Loucy (cell line): ENCODE measurements around the gene KCNH4.
"Not testable (repeated sequence)": the region's sequence is repeated elsewhere in the genome, so short reads cannot be mapped to it uniquely, and the experiment has no call there.

Source experiments
- H2AFZ ChIP-seq: fragments of 200-600 bp; sonication (generic); 2 replicates; pipeline ENCODE4 v1.6.0; 2016; ENCODE audit warnings: antibody characterized with exemption, mild to moderate bottlenecking, low read length, moderate library complexity
- H3F3A ChIP-seq: fragments of 200-600 bp; 2 replicates; pipeline ENCODE4 v1.6.0; 2016; ENCODE audit warnings: antibody characterized with exemption, low read depth, mild to moderate bottlenecking
- H3K27me3 ChIP-seq: fragments of 200-600 bp; sonication (generic); 2 replicates; pipeline ENCODE4 v1.6.1; 2014; ENCODE audit warnings: low read length, mild to moderate bottlenecking; ENCODE audit not compliant: insufficient read depth, poor library complexity, severe bottlenecking
- H3K36me3 ChIP-seq: fragments of 200-600 bp; sonication (generic); 2 replicates; pipeline ENCODE4 v1.6.1; 2016; ENCODE audit warnings: low read length; ENCODE audit not compliant: insufficient read depth
- H3K4me1 ChIP-seq: fragments of 200-600 bp; sonication (generic); 2 replicates; pipeline ENCODE4 v1.5.1; 2014; ENCODE audit warnings: low read length, mild to moderate bottlenecking; ENCODE audit not compliant: insufficient read depth, poor library complexity, severe bottlenecking
- H3K4me2 ChIP-seq: fragments of 200-600 bp; sonication (generic); 2 replicates; pipeline ENCODE4 v1.6.0; 2014; ENCODE audit warnings: antibody characterized with exemption, low read length, low read depth, mild to moderate bottlenecking; ENCODE audit not compliant: poor library complexity, severe bottlenecking
- H3K4me3 ChIP-seq: fragments of 200-600 bp; sonication (generic); 2 replicates; pipeline ENCODE4 v1.5.1; 2014; ENCODE audit warnings: low read length, mild to moderate bottlenecking, mixed read lengths; ENCODE audit not compliant: poor library complexity, severe bottlenecking
- H3K79me2 ChIP-seq: fragments of 200-600 bp; sonication (generic); 2 replicates; pipeline ENCODE4 v1.6.1; 2014; ENCODE audit warnings: low read length; ENCODE audit not compliant: insufficient read depth
- H3K9ac ChIP-seq: fragments of 200-600 bp; sonication (generic); 2 replicates; pipeline ENCODE4 v1.6.0; 2014; ENCODE audit warnings: mild to moderate bottlenecking, low read depth, low read length, moderate library complexity; ENCODE audit not compliant: poor library complexity, severe bottlenecking
- H3K9me2 ChIP-seq: fragments of 200-600 bp; sonication (generic); replicated peaks from 2 replicates; pipeline ENCODE4 v1.6.1; 2016; ENCODE audit warnings: low read depth, low read length, mixed read lengths
- H3K9me3 ChIP-seq: fragments of 200-600 bp; sonication (generic); 2 replicates; pipeline ENCODE4 v1.6.1; 2014; ENCODE audit warnings: mild to moderate bottlenecking, antibody characterized with exemption, low read length, low read depth; ENCODE audit not compliant: insufficient read depth
- H4K20me1 ChIP-seq: fragments of 200-600 bp; sonication (generic); 2 replicates; pipeline ENCODE4 v1.6.0; 2014; ENCODE audit warnings: antibody characterized with exemption, low read length, mild to moderate bottlenecking; ENCODE audit not compliant: insufficient read depth, poor library complexity, severe bottlenecking
- EZH2phosphoT487 ChIP-seq: fragments of 200-600 bp; IDR thresholded peaks from 2 replicates; pipeline ENCODE4 v1.6.1; 2018; ENCODE audit warnings: antibody characterized with exemption, mild to moderate bottlenecking, moderate library complexity, borderline replicate concordance
- TF ChIP-seq, protein P1 (sequence below): fragments of 200-600 bp; sonication (generic); conservative IDR thresholded peaks from 2 replicates; pipeline ENCODE4 v1.5.1; 2014; ENCODE audit warnings: mild to moderate bottlenecking, antibody characterized with exemption, low read length

KCNH4 gene

DNA sequence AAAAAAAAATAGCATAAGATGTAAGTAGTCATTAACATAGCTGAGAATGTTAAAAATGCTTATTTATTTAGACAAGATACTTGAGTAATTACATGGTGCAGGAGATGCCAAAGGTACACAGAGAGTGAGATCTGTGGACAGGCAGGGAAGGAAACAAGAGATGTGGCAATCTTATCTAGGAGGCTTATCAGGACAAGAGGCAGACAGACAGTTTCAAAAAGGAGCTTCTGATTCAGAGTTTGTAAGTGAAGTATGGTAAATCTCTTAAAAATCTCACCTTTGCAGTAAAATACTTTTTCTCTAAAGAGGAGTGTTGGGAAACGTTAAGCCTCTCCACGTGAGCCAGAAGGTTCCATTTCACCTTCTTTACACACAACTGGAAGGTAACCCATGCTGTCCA lies 33.2 kb upstream of the KCNH4 start:
- no peaks in the 10 kb centered on the region for H4K20me1 ChIP-seq
- no peak overlapping the region for H3K9ac ChIP-seq
- no peaks in the 10 kb centered on the region for H3F3A ChIP-seq

DNA sequence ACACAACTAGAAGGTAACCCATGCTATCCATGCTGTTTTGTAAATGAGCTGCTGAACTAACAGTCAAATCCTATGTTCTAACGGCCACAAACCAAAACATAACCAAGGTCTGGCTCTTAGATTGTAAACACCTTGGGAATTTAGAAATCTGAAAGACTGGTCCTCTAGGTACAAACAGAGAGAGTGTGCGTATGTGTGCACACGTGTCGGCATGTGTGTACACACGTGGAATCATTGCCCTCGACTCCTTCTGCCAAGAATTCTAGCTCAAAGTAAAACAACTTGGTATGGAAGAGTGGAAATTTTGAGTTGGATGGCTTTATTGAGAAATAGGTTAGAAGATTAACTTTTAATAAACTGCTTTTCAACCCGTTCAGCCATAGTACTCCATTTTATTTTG lies 31.4 kb upstream of the KCNH4 start:
- Histone ChIP-seq H3K36me3 (peaks cover 90% of the 10 kb centered on the region), H3K4me3 (no peak overlapping the region), H2AFZ (no peak overlapping the region), H3K4me1 (no peaks in the 10 kb centered on the region), H3K9ac (no peak overlapping the region), H4K20me1 (no peaks in the 10 kb centered on the region), H3K4me2 (no peak overlapping the region), H3K27me3 (no peaks in the 10 kb centered on the region), H3F3A (no peaks in the 10 kb centered on the region), H3K9me2 (no peaks in the 10 kb centered on the region), H3K79me2 (no peaks in the 10 kb centered on the region), H3K9me3 (no peaks in the 10 kb centered on the region)
- no peak for TF ChIP-seq EZH2phosphoT487

More for the DNA sequence above, 33.2 kb upstream of the KCNH4 start:
- Histone ChIP-seq H3K4me1 (no peaks in the 10 kb centered on the region), H3K27me3 (no peaks in the 10 kb centered on the region), H3K9me3 (no peaks in the 10 kb centered on the region), H3K36me3 (peaks cover 86% of the 10 kb centered on the region), H3K9me2 (no peaks in the 10 kb centered on the region), H2AFZ (no peak overlapping the region), H3K4me3 (no peak overlapping the region), H3K79me2 (no peaks in the 10 kb centered on the region), H3K4me2 (no peak overlapping the region)
- no peak for TF ChIP-seq EZH2phosphoT487
- TF ChIP-seq, protein P1, sequence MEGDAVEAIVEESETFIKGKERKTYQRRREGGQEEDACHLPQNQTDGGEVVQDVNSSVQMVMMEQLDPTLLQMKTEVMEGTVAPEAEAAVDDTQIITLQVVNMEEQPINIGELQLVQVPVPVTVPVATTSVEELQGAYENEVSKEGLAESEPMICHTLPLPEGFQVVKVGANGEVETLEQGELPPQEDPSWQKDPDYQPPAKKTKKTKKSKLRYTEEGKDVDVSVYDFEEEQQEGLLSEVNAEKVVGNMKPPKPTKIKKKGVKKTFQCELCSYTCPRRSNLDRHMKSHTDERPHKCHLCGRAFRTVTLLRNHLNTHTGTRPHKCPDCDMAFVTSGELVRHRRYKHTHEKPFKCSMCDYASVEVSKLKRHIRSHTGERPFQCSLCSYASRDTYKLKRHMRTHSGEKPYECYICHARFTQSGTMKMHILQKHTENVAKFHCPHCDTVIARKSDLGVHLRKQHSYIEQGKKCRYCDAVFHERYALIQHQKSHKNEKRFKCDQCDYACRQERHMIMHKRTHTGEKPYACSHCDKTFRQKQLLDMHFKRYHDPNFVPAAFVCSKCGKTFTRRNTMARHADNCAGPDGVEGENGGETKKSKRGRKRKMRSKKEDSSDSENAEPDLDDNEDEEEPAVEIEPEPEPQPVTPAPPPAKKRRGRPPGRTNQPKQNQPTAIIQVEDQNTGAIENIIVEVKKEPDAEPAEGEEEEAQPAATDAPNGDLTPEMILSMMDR: no peak

DNA sequence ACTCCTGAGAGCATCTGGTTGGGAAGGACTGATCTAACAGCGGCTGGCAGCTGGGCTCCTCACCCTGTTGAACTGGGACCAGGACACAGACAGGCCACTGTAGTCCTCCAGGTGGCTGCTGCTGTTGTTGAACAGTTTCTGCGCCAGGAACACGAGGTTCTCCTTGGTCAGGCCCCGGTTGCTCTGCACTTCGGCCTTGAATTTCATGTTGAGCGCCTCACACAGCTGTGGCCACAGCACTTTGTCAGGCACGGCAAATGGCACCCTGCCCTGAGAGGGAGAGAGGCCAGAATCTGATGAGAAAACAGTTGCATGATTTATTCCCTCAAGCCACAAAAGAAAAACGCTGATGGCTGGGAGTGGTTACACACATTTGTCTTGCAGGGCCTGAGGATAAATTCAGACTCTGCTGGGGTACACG lies 31.0 kb upstream of the KCNH4 start:
- not testable (repeated sequence) for H2AFZ ChIP-seq, H3K4me2 ChIP-seq, H3F3A ChIP-seq, H3K9me2 ChIP-seq, H3K9ac ChIP-seq, H3K4me3 ChIP-seq, H3K79me2 ChIP-seq, H3K4me1 ChIP-seq, H3K9me3 ChIP-seq, H3K27me3 ChIP-seq, H4K20me1 ChIP-seq
- H3K36me3 ChIP-seq: peaks cover 90% of the 10 kb centered on the region

DNA sequence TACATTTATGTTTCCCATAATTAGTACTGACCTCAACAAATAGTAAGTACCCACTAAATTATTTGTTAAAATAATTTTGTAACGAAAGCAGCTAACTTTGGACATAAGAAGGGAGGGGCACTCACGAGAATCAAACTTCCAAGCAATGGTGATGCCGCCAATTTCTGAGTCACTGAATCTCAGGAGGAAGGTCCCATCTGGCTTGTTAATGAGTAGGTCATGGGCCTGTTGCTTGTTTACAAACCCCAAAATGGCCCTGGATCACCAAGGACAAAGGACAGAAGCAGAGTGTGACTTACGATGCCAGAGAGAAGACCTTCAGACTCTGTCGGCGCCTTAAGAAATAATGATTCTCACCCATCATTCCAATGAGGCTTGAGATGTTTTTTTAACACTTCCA lies 29.1 kb upstream of the KCNH4 start:
- H3K4me1 ChIP-seq: no peaks in the 10 kb centered on the region
- no peaks in the 10 kb centered on the region for H3K9me2 ChIP-seq
- H4K20me1 ChIP-seq: no peaks in the 10 kb centered on the region
- no peak overlapping the region for H2AFZ ChIP-seq
- no peaks in the 10 kb centered on the region for H3K27me3 ChIP-seq
- no peak overlapping the region for H3K4me3 ChIP-seq
- no peak overlapping the region for H3K4me2 ChIP-seq
- peaks cover 87% of the 10 kb centered on the region for H3K36me3 ChIP-seq
- no peak overlapping the region for H3K9ac ChIP-seq
- no peaks in the 10 kb centered on the region for H3K79me2 ChIP-seq
- no peaks in the 10 kb centered on the region for H3K9me3 ChIP-seq
- TF ChIP-seq, protein P1: no peak
- no peaks in the 10 kb centered on the region for H3F3A ChIP-seq

DNA sequence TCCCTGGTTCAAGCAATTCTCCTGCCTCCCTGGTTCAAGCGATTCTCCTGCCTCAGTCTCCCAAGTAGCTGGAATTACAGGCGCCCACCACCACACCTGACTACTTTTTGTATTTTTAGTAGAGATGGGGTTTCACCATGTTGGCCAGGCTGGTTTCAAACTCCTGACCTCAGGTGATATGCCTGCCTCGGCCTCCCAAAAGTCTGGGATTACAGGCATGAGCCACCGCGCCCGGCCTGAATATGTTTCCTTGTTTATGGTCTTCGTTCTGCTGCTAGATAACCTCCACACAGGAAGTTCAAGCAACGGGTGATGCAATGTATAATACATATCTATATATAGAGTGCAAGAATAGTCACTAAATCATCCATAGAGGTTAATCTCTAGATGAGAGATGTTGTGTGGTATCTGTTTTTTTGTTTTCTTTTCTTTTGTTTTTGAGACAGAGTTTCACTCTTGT lies 25.2 kb upstream of the KCNH4 start:
- not testable (repeated sequence) for H3K4me2 ChIP-seq, H3K9me3 ChIP-seq

More for the DNA sequence above, 25.2 kb upstream of the KCNH4 start:
- H3K4me3 ChIP-seq, H3F3A ChIP-seq, H4K20me1 ChIP-seq, H2AFZ ChIP-seq, H3K79me2 ChIP-seq, H3K9ac ChIP-seq, H3K4me1 ChIP-seq, H3K9me2 ChIP-seq, H3K27me3 ChIP-seq: not testable (repeated sequence)
- peaks cover 91% of the 10 kb centered on the region; the same call in 1 of the 2 replicates for H3K36me3 ChIP-seq
